HepG2 (cell line): ENCODE data around the gene CFD. TPM values are rescaled to one million over a fixed set of nuclear protein-coding genes. Genes with fewer than 3 reads are reported as not detected.

Experiments used
- ATAC-seq: fragments of 200-7000 bp; cut with Tn5 transposase; 3 replicates; pipeline ENCODE4 v1.9.1; 2020; ENCODE audit warnings: mild to moderate bottlenecking, moderate library complexity
- BruUV-seq: library from RNA; stranded (reverse); fragments of 400-500 nt; replicated peaks from 2 replicates; lab custom pipeline; 2021; lab: Mats Ljungman, UMichigan
- CTCF ChIA-PET: fragments of 300-600 bp; formaldehyde crosslinking; extraction: SDS; loops from one replicate; lab custom pipeline; 2021; ENCODE audit warnings: low total read pairs, inconsistent platforms, low intra/inter-chr PET ratio; lab: Yijun Ruan, JAX
- POLR2A ChIA-PET: fragments of 350-600 bp; sonication (Branson Sonifier 250); formaldehyde crosslinking; loops from one replicate; lab custom pipeline; 2020; ENCODE audit warnings: antibody characterized with exemption, inconsistent platforms; lab: Yijun Ruan, JAX
- DNase-seq: peaks from one replicate; pipeline ENCODE4 v3.0.0-alpha.2; 2015; ENCODE audit warnings: low spot score
- FAIRE-seq: peaks from 3 replicates; lab custom pipeline; 2011; peaks lifted over from hg19 to GRCh38; lab: Jason Lieb, UNC
- H2AFZ ChIP-seq: one replicate; pipeline ENCODE4 v1.6.1; 2011; ENCODE audit warnings: low read length, inconsistent platforms
- H3K27ac ChIP-seq: fragments of 300-600 bp; 3 replicates; pipeline ENCODE4 v1.8.0; 2011; ENCODE audit warnings: mixed run types, mild to moderate bottlenecking, mixed read lengths, low read length, inconsistent platforms; ENCODE audit not compliant: insufficient read depth; ENCODE audit errors: extremely low read length
- H3K27me3 ChIP-seq, 2 experiments: fragments of 200-600 bp in 1 of 2; 2 replicates in 1 of 2; 3 replicates in 1 of 2; pipeline versions ENCODE4 v1.6.0 to v1.8.0; 2011; ENCODE audit warnings: low read length in 2 of 2, mild to moderate bottlenecking in 2 of 2, moderate library complexity in 2 of 2, inconsistent platforms in 1 of 2; ENCODE audit not compliant: insufficient read depth in 2 of 2, control insufficient read depth in 1 of 2
- H3K36me3 ChIP-seq, 2 experiments: fragments of 200-600 bp in 1 of 2; replicated peaks in 1 of 2; 2 replicates in 1 of 2; 3 replicates in 1 of 2; pipeline versions ENCODE4 v1.5.1 to v1.8.0; 2011; ENCODE audit warnings: low read length in 2 of 2, inconsistent platforms in 1 of 2; ENCODE audit not compliant: insufficient read depth in 2 of 2, control insufficient read depth in 1 of 2
- H3K4me1 ChIP-seq: 2 replicates; pipeline ENCODE4 v1.5.1; 2012; ENCODE audit warnings: low read length, inconsistent platforms; ENCODE audit not compliant: insufficient read depth
- H3K4me2 ChIP-seq: 2 replicates; pipeline ENCODE4 v1.6.0; 2011; ENCODE audit warnings: low read depth, low read length, inconsistent platforms
- H3K4me3 ChIP-seq, 3 experiments: fragments of 200-600 bp in 1 of 3; sonication (generic), shearing (Covaris generic) in 1 of 3; replicated peaks in 1 of 3; 2 replicates each; pipeline ENCODE4 v1.5.1; 2011 to 2016; ENCODE audit warnings: low read length in 3 of 3, inconsistent platforms in 2 of 3, low read depth in 2 of 3, mild to moderate bottlenecking in 2 of 3, control low read depth in 1 of 3, mixed read lengths in 1 of 3; ENCODE audit not compliant: insufficient read depth in 1 of 3
- H3K79me2 ChIP-seq: one replicate; pipeline ENCODE4 v1.6.1; 2011; ENCODE audit warnings: low read length, inconsistent platforms; ENCODE audit not compliant: insufficient read depth
- H3K9ac ChIP-seq: 2 replicates; pipeline ENCODE4 v1.6.0; 2011; ENCODE audit warnings: mild to moderate bottlenecking, low read depth, low read length, inconsistent platforms; ENCODE audit not compliant: insufficient read depth
- H3K9me3 ChIP-seq: 2 replicates; pipeline ENCODE4 v1.5.1; 2012; ENCODE audit warnings: mild to moderate bottlenecking, low read length
- H4K20me1 ChIP-seq: 2 replicates; pipeline ENCODE4 v1.6.0; 2011; ENCODE audit warnings: inconsistent platforms, mild to moderate bottlenecking, low read length, moderate library complexity; ENCODE audit not compliant: insufficient read depth
- AGO2 ChIP-seq: fragments of 200-400 bp; formaldehyde crosslinking; optimal IDR thresholded peaks from 2 replicates; pipeline ENCODE3; 2017; ENCODE audit warnings: mild to moderate bottlenecking, low read depth, low read length, moderate library complexity
- CREM ChIP-seq, 2 experiments: sonication (generic) in 1 of 2; formaldehyde crosslinking in 1 of 2; IDR thresholded peaks; 2 replicates each; pipeline versions ENCODE4 v1.4.0 to v1.6.1; 2016 to 2020; ENCODE audit warnings: antibody characterized with exemption in 1 of 2, mild to moderate bottlenecking in 1 of 2, missing genetic modification reagents in 1 of 2
- RBFOX2 ChIP-seq: fragments of 200-400 bp; formaldehyde crosslinking; IDR thresholded peaks from 2 replicates; pipeline ENCODE4 v1.6.1; 2017; ENCODE audit warnings: low read depth, mild to moderate bottlenecking, low read length
- TBX2 ChIP-seq: sonication (generic); formaldehyde crosslinking; IDR thresholded peaks from 2 replicates; pipeline ENCODE4 v1.5.0; 2020; ENCODE audit warnings: missing genetic modification reagents, mild to moderate bottlenecking, borderline replicate concordance
- TGIF2 ChIP-seq: IDR thresholded peaks from 2 replicates; pipeline ENCODE4 v1.6.1; 2016; ENCODE audit warnings: control low read depth, missing compliant biosample characterization
- XBP1 ChIP-seq: sonication (generic); formaldehyde crosslinking; IDR thresholded peaks from 2 replicates; pipeline ENCODE4 v1.5.0; 2020; ENCODE audit warnings: missing genetic modification reagents
- ZBTB10 ChIP-seq: sonication (generic); formaldehyde crosslinking; IDR thresholded peaks from 2 replicates; pipeline ENCODE4 v1.4.0; 2020; ENCODE audit warnings: missing genetic modification reagents, borderline replicate concordance
- ZSCAN30 ChIP-seq: sonication (generic); formaldehyde crosslinking; IDR thresholded peaks from 2 replicates; pipeline ENCODE4 v1.5.0; 2020; ENCODE audit warnings: mild to moderate bottlenecking, missing genetic modification reagents
- WGBS: methylation state at CpG from one replicate; pipeline ENCODE4 v1.1.6; 2017; ENCODE audit warnings: low lambda C conversion rate; 5-methylcytosine and 5-hydroxymethylcytosine counted together
- in situ Hi-C: cut with HindIII; loops from 2 replicates; pipeline ENCODE4 v1.10.0; 2017; ENCODE audit warnings: low pct_unique_long_range_greater_than_20kb; ENCODE audit not compliant: extremely low pct_ligation_motif_present
- intact Hi-C: fragments of 100-400 bp; cut with micrococcal nuclease; formaldehyde crosslinking; loops from one replicate; pipeline ENCODE4 v1.10.0; 2022; ENCODE audit not compliant: unreplicated experiment
- polyA plus RNA-seq, 8 experiments: library from polyadenylated mRNA; depleted of rRNA in 3 of 8; stranded (reverse) in 7 of 8; unstranded in 1 of 8; fragments of >200 nt; fragmentation: Illumina TruSeq in 4 of 8; extraction: Trizol in 4 of 8; gene quantifications; 2 replicates each; pipeline versions ENCODE4 v1.2.1 to v1.2.3, GENCODE V29; 2011 to 2016; ENCODE audit warnings: low read depth in 4 of 8, missing spikeins in 1 of 8, mixed read lengths in 1 of 8; ENCODE audit not compliant: insufficient read depth in 1 of 8
- total RNA-seq, 5 experiments: library from RNA; depleted of rRNA; stranded (reverse); fragments of >200 nt; fragmentation: Illumina TruSeq; extraction: Trizol; gene quantifications; 2 replicates each; pipeline ENCODE4 v1.2.3, GENCODE V29; 2016; ENCODE audit warnings: low read depth in 1 of 5

CFD gene
- total and polyA plus RNA-seq, 2 of the 13 experiments (the other 11 are each of a cell fraction or from before 2014, with no cell fraction given) = 2.3 to 4.6 TPM

DNA sequence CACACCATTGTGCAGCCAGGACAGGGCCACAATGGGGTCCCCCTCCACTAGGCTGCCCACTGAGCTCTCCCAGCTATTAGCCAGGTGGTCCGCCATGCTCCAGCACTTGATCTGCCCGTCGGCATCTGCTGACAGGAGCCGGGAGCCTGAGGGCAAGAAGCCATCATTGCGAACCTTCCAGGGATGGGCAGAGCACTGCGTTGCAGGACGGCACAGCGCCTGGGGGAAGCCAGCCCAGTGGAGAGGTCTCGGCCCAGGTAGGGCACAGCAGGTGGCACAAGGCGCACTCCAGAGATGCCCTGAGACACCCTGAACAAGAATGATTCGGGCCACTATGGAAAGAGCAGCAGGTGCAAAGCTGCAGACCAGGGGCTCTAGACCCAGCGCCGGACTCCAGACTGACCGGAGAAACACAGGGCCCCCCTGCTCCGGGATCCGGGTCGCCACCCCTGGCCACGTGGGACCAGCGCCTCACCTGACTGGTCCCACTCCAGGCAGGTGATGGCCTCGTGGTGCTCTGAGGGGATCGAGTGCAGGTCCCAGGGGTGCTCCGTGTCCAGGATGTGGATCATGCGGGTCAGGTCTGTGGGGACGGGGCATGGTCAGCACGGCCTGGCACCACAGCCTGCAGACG is 30.3 kb downstream of the CFD start:
- H3K4me1 ChIP-seq = peaks cover 9% of the 10 kb centered on the region
- H4K20me1 ChIP-seq = no peaks in the 10 kb centered on the region; the same call in 1 of the 2 replicates
- POLR2A ChIA-PET = no interaction called here
- in situ Hi-C loops = no loop called here
- peaks cover 13 to 33% of the 10 kb centered on the region in 2 experiments; a peak in 4 of 5 replicates for H3K36me3 ChIP-seq
- H3K9ac ChIP-seq = no peak overlapping the region
- TF ChIP-seq ZBTB10 (no peak), AGO2 (peak; percentile 58), TGIF2 (CRISPR knock-in tag) (no peak), CREM (IDR thresholded peaks at IDR 0.05) (no peak), CREM (CRISPR knock-in tag; IDR thresholded peaks at IDR 0.05) (no peak), TBX2 (CRISPR knock-in tag) (no peak), XBP1 (CRISPR knock-in tag) (no peak), ZSCAN30 (no peak), RBFOX2 (0 out of 2 replicates have a peak, but pooled peaks have one; percentile 28)
- TF ChIP-seq, all 625 proteins: peak for 2
- peaks cover 10% of the 10 kb centered on the region for H3K79me2 ChIP-seq
- H3K4me2 ChIP-seq = no peak overlapping the region
- H3K9me3 ChIP-seq = no peaks in the 10 kb centered on the region
- no peak overlapping the region for H3K27ac ChIP-seq
- 97% methylated on average over 13 of the region's 26 CpGs for WGBS
- H3K27me3 ChIP-seq = no peaks in the 10 kb centered on the region
- intact Hi-C loops = no loop called here
- H3K4me3 ChIP-seq = no peak overlapping the region
- no TSS peak for BruUV-seq
- no peak overlapping the region for H2AFZ ChIP-seq
- FAIRE-seq (no peak), ATAC-seq (no peak), DNase-seq (no peak)
- CTCF ChIA-PET = no interaction called here
